ENCODE results near the gene COMT.

The COMT gene

DNA sequence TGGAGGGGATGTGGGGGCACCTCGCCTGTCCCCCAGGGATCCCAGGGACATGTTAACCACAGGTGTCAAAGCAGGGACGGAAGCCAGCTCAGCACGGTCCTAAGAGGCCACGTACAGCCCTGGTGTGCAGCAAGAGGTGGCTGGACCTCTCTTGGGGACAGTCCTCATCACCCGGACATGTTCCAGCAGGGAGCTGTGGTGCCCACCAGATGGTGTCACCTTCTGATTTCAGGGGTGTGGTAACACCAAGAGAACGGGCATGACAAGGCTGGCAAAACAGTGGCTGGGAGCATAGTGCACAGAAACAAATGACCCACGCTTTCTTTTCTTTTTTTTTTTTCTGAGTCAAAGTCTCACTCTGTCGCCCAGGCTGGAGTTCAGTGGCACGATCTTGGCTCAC, 25.6 kb upstream of the COMT start:
- TF ChIP-seq, protein P1, sequence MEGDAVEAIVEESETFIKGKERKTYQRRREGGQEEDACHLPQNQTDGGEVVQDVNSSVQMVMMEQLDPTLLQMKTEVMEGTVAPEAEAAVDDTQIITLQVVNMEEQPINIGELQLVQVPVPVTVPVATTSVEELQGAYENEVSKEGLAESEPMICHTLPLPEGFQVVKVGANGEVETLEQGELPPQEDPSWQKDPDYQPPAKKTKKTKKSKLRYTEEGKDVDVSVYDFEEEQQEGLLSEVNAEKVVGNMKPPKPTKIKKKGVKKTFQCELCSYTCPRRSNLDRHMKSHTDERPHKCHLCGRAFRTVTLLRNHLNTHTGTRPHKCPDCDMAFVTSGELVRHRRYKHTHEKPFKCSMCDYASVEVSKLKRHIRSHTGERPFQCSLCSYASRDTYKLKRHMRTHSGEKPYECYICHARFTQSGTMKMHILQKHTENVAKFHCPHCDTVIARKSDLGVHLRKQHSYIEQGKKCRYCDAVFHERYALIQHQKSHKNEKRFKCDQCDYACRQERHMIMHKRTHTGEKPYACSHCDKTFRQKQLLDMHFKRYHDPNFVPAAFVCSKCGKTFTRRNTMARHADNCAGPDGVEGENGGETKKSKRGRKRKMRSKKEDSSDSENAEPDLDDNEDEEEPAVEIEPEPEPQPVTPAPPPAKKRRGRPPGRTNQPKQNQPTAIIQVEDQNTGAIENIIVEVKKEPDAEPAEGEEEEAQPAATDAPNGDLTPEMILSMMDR (IDR thresholded peaks at IDR 0.05; ENCODE audit: low read depth, low read length) = no peak
- no peak for DNase-seq (ENCODE audit: extremely low read depth, low read depth)

DNA sequence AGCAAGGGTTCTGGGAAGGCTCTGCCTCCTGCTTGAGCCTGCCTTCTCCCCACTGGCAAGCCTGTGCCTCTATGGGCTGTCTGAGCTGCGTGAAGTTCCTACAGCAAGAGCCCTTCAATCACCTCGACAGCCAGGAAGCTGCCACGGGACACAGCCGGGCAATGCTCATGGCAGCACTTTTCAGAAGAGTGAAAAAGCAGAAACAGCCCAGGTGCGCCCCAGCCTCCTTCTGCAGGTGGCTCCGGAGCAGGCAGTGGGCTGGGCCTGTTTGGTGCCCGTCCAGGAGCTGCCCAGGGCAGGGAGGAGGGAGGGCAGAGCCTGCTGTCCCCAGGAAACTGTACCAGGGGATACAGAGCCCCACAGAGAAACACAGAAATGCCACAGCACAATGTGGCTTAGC, 24.6 kb upstream of the COMT start:
- DNase-seq (ENCODE audit: extremely low read depth, low read depth) = no peak
- TF ChIP-seq, protein P1 (IDR thresholded peaks at IDR 0.05; ENCODE audit: low read depth, low read length) = no peak

DNA sequence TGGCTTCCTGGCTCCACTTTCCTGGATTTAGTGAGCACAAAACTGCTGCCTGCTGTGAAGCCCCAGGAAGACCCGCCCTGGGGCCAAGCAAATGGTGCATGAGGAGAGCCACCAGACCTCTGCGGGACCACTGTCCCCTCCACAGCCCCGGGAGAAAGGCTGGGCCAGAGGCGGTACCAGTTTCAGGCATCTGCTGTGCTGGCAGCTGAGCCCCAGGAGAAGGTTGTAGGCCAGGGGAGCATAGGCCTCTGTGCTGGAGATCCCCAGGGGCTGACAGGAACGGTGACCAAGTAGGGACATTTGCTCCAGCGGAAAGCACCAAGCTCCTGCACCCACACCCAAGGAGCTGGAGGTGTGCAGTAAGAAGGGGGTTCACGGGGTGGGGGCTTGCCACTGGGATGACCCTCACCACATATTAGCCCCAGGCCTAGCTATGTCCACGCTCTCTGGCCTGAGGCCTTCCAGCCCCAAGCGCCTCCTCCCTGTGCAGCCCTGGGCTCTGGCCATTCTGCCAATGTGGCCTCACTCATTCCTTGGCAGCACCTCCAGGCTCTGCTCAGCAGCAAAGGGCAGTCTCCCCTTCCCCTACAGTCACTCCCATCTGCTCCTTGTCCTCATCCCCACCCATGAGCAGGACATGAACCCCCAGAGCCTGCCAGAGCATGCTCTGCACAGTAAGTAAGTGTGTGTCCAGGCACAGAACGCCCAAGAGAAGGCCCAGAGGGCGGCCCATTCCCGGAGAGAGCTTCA, 24.0 kb upstream of the COMT start:
- no peak for DNase-seq (ENCODE audit: extremely low read depth, low read depth)

DNA sequence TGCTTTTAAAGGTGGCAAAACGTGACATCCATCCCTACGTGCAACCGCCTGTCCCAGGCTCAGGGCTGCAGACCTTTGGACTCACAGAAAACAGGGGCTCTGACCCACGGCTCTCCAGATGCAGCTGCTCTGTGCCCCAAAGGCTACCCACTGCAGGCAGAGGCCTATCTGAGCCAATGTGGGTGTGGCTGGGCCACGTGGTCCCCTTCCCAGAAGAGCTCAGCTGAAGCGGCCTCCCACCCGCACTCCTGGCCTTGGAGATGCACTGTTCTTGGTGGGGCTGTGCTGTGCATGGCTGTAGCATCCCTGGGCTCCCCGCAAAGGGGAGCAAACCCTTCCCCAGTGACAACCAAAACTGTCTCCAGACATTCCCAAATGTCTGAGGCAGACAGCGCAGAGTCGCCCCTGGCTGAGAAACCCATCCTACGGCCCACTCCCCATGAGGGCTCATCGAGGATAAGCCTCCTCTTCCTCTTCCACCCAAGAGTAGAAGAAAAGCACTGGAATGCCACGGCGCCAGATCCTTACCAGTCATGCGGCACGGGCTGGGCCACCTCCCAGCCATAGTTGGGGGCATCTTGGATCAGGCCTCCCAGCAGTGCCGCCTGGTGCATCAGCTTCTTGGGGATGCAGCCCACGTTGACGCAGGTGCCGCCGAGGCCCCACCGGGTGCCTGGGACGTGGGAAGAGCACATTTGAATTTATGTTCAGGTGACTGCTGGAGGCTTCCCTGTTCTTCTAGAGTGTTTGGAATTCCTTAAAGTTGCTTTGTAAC, 23.1 kb upstream of the COMT start:
- no peak for DNase-seq (ENCODE audit: extremely low read depth, low read depth)
- TF ChIP-seq, protein P1 (IDR thresholded peaks at IDR 0.05; ENCODE audit: low read depth, low read length) = no peak

More for the DNA sequence above, 24.0 kb upstream of the COMT start:
- TF ChIP-seq, protein P1 (IDR thresholded peaks at IDR 0.05; ENCODE audit: low read depth, low read length) = no peak

DNA sequence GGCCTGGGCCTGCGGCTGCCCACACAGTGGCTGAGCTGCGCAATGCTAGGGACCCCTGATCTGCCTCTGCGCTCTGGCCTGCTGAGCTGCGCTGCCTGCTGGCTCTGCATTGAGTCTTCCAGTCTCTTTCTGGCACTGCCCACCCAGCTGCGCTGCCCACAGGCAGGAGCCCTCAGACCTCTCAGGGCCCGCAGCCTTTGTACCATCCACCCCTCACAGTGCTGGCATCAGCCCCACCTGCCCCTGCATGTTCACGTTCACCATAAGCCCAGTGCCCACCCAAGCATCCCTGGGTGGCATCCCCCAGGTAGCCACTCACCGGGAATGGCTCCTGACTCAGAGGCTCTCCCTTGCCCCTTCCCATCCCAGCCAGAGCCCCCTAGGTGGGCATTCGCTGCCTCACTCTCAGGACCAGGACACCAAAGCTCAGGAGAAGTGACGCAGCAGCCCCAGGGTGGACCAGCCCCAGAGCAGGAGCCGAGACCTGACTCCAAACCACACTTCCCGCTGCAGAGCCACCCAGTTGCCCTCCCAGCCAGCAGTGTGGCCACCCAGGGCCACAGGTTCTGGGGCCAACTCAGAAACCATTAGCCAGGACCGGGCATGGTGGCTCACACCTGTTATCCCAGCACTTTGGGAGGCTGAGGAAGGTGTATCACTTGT, 21.7 kb upstream of the COMT start:
- TF ChIP-seq, protein P1 (IDR thresholded peaks at IDR 0.05; ENCODE audit: low read depth, low read length) = no peak
- no peak for DNase-seq (ENCODE audit: extremely low read depth, low read depth)

DNA sequence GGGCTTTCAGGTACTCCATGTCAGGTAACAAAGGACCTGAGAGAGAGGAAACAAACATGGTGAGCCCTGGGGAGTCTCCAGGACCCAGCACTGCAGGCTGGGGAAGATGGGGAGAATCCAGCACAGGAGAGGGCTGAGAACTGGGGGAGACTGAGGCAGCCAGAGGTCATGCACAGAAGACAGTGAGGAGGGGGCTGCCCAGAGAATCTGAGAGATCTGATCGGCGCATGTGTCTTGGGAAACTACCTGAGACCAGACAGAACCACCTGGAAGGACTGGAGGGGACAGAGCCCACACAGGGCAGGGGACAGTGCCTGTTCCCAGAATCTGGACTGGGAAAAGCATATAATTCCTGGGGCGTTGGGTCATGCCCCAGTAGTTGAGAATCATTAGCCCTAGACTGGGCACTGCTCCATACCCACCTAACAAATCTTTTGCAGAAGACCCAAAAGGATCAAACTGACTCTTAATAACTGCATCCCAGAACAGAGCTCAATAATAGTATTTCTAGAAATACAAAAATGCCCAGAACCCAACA, 20.0 kb upstream of the COMT start:
- TF ChIP-seq, protein P1 (IDR thresholded peaks at IDR 0.05; ENCODE audit: low read depth, low read length) = no peak
- no peak for DNase-seq (ENCODE audit: extremely low read depth, low read depth)
